ENCODE results near the gene ANTXRL.
"Not testable (repeated sequence)": the region's sequence is repeated elsewhere in the genome, so short reads cannot be mapped to it uniquely, and the experiment has no call there.

The ANTXRL gene

DNA sequence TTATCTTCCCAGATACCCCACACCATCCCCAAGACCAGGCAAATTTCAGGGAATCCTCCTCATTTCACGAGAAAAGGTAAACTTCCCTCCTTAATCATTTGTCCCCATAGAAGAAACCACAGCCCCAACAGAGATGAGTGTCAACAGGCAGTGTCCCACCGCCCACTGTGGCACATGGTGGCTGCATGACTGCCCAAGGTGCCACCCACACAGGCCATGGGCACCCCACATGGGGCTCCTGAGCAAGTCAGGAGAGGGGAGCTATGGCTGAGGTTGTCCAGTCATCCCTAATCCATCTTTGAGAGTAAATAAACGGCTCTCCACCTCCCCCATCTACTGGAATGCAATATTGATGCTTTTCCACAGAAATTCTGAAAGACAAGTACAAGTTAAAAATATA lies 44.1 kb downstream of the ANTXRL start:
- no peak for DNase-seq (ENCODE audit: low read depth in 2 of 2)

DNA sequence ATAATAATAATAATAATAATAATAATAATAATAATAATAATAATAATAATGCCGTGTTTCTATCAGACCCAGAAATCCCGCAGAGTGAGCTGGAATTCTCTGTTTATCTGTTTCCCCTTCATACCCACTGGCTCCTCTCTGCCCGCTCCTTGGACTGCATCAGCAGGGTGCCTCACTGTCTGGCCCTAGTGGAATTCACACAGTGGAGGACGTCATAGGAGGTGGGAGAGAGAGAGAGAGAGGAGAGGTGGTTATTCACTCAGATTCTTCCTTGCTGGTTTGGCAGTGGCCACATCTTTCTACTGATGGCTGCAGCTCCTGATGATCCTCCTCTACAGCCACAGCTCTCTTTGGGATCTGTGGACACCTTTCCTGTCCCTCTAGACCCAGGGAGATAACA lies 78.7 kb downstream of the ANTXRL start:
- not testable (repeated sequence) for DNase-seq (ENCODE audit: low read depth in 2 of 2)

DNA sequence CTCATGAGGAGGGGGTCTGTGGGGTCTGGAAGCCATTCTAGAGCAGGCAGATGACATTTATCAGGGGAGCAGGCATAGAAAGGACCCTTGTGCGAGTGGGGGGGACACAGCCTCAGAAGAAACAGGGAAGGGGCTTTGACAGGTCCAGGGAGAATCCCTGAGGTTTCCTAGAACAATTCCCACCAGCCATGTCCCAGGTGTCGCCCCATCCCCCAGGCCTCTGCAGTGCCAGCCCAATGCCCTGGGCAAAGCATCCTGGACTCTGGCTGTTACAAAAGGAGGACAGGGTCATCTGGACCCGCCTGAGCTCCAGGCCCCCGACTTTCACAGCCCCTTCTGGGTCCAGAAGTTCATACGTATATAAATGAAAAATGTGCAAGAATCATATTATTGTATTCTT lies 80.4 kb downstream of the ANTXRL start:
- not testable (repeated sequence) for DNase-seq (ENCODE audit: low read depth in 2 of 2)

DNA sequence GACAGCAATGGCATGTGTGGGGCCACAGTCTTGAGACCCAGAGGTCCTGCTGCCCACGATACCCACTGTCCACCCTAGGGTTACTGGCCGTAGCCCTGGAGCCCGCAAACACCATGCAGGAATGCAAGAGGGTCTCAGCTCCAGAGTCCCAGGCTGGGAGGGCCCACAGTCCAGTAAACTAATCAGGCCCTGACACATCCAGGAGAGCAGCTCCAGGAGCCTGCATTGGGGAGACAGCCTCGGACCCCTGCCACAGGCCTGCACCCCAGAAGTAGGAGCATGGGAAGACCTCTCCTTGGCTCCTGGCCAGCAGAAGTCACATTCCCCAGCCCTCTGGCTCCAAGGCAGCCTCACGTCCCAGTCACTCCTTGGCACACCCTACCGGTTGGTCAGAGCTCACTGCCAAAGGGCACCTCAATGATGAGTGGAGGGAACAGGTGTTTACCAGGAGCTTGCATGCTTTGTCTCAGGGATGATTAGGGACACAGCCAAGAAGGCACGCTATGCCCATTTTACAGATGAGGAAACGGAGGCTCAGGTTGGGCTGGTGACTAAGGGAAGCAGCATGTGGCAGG lies 81.0 kb downstream of the ANTXRL start:
- not testable (repeated sequence) for DNase-seq (ENCODE audit: low read depth in 2 of 2)

DNA sequence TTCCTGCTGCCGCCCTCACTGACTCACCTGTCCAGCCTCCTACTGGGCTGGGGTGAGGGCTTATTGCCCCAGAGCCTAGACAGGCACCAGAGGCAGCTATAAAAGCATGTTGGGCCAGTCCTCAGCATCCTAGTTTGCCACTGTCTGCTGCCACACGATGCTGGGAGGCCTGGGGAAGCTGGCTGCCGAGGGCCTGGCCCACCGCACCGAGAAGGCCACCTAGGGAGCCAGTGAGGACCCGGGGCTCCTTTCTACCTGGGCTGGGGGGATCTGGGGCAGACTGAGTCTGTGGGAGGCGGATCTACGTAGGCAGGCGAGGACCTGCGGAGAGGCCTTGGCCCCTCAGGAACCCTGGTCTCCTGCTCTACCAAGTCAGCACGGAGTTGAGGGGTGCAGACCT lies 82.2 kb downstream of the ANTXRL start:
- DNase-seq (ENCODE audit: low read depth in 2 of 2): not testable (repeated sequence)

DNA sequence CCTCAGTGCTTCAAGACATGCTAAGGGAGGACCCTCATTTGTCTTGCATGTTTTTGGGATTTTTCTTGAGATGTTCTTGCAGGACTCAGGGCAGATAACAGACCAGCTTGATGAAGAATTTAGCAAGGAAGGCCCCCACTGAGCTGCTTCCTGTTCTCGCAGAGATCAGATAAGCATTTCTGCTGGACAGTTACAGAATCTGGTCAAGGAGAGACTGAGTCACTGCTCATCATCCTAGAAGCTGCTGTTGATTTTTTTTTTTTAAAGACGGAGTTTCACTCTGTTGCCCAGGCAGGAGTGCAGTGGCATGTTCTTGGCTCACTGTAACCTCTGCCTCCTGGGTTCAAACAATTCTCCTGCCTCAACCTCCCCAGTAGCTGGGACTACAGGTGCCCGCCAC lies 87.6 kb downstream of the ANTXRL start:
- DNase-seq (ENCODE audit: low read depth in 2 of 2): not testable (repeated sequence)

DNA sequence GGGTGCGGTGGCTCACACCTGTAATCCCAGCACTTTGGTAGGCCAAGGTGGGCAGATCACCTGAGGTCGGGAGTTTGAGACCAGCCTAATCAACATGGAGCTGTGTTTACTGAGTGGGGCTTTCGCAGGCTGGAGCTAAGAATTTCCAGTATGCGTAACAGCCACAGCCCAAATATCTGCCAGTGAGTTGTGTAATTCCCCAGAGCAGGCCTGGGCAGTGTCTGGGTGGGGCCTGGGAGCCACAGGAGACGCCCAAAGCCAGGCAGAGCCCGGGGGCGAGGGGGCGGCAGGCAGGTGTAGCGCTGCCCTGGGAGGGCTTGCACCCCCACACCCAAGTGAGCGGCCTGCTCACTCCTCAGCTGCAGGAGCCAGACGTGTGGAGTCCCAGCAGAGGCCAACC lies 88.6 kb downstream of the ANTXRL start, which contains the start of gene ANXA8L1:
TSS of gene ANXA8L1 (plus strand) at position 371 of the 400 bp plus-strand sequence. CDS start 76 bp downstream, outside the sequence.
- DNase-seq (ENCODE audit: low read depth in 2 of 2): not testable (repeated sequence)

DNA sequence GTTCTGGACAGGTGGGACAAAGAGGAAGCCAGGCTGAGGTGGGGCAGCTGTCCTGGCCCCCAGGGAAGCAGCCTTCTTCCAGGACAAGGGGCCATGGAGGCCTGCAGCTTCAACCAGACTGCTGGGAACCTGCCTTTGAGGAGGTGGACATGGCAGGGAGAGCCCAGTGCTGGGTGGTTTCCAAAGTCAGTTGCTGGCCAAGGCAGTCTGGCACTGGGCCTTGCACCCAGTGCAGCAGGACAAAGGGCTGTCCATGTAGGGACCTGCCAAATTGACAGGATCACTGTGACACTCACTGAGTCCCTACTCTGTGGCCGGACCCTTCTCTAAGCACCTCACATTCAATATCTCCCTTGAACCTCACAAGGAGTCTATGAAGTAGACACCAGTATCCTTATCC lies 90.2 kb downstream of the ANTXRL start:
- DNase-seq (ENCODE audit: low read depth in 2 of 2): not testable (repeated sequence)

DNA sequence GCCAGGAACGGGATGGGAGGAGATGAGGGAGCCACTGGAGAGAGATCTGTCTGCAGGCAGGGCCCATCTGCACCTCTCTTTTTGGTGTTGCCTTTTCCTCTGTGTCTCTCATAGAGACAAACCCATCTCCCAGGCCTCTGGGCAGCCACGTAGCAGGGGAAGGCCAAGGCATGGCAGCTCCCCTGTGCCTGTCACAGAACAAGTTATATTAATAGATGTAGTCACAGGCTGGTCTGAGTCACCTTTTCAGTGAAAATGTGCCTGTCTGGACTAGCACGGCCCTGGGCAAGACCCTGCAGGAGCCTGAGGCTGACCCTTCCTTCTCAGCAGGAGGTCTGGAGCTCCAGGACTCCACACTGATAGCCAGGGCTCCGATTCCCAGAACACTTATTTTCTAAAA lies 90.9 kb downstream of the ANTXRL start:
- DNase-seq (ENCODE audit: low read depth in 2 of 2): not testable (repeated sequence)

DNA sequence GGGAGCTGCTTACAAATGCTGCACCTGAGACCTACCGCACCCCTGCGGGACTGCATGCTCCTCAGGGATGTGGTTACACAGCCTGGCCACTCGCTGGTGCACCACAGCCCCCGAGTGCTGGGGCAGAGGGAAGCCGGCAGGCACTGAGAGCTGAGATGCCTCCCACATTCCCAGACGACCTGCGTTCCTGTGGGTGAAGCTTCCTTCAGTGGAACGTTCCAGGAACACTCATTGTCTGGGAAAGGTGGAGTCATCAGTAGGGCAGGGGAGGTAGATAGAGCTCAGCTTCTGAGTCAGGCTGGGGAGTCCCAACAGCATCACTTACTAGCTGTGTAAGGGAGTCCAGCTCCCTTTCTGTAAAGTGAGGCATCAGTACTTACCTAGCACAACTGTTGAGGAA lies 91.3 kb downstream of the ANTXRL start:
- DNase-seq (ENCODE audit: low read depth in 2 of 2): not testable (repeated sequence)

DNA sequence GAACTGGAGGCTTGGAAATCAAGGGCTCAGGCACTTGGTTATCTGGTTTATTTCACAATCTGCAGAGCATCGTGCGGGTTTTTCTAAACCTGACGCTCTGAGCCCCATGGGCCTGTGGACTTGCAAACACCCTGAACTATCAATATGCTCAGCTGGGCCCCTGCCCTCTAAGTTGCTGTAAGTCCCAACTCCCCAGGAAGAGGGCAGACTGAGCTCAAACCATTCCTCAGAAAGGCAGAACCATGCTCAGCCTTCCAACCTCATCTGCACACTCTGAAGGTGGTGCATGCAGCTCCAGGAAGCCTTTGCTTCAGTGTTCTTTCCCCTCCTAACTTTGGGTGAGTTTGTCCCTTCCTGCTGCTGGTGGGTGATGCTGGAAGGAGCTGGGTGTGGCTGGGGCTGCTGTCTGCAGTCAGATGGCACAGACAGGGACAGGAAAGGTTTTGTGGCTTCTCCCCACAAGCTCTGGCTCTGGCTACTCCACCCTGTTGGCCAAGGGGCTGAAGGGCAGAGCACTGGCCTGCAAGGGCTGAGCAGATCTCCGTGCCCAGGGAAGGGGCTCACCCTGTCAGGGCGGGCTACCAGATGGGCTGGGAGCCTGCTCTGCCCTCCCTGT lies 92.5 kb downstream of the ANTXRL start:
- not testable (repeated sequence) for DNase-seq (ENCODE audit: low read depth in 2 of 2)
